GM21515 (cell line): Measurements from ENCODE around the gene TFF1.

ENCODE experiments used
- ATAC-seq: cut with Tn5 transposase; IDR thresholded peaks from one replicate; pipeline ENCODE4 v1.9.1; 2021; ENCODE audit not compliant: unreplicated experiment

Gene TFF1

GRCh38 chr21:42346866-42347600 lies 19.3 kb downstream of the TFF1 start:
- no peak for ATAC-seq

DNA sequence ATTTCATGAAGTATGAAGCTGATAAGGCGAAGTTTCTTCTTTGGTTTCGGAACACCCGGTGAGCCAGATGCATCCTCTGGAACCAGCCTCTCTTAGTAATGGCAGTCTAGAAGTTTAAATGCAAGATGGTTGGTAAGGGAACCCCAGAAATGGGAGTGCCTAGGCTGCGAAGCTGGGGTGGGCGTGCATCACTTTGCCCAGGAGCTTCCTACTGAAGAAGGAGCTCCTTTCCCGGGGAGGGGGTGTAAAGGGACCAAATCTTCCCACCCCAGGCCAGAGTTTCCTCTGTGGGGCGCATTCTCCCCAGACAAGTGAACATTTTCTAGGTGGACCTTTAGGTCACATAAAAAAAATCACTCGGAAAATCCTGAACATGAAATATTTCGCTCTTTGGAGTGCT lies 19.9 kb downstream of the TFF1 start:
- ATAC-seq = no peak

GRCh38 chr21:42344631-42345030 lies 21.7 kb downstream of the TFF1 start:
- no peak for ATAC-seq

- ATAC-seq = no peak
Observed at GRCh38 chr21:42343963-42344510, 22.3 kb downstream of the TFF1 start.

- ATAC-seq = no peak
Observed at GRCh38 chr21:42343556-42343955, 22.8 kb downstream of the TFF1 start.

DNA sequence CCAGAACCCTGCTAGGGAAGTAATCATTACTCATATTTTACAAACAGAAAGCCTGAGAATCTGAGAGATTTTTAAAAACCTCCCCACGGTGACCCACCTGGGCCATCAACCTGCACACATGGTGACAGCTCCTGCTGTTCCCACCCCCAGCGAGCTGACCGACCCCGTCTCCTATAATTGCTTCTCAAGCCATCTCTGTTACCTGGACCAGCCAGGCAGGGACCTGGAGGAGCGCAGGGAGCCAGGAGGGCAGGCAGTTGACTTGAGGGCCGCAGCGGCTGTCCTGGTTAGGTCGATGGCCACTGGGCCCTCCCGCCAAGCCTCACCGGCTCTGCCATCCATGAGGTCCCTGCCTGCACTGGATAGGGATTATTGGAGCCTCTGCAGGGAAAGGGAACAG lies 23.2 kb downstream of the TFF1 start:
- ATAC-seq = no peak

DNA sequence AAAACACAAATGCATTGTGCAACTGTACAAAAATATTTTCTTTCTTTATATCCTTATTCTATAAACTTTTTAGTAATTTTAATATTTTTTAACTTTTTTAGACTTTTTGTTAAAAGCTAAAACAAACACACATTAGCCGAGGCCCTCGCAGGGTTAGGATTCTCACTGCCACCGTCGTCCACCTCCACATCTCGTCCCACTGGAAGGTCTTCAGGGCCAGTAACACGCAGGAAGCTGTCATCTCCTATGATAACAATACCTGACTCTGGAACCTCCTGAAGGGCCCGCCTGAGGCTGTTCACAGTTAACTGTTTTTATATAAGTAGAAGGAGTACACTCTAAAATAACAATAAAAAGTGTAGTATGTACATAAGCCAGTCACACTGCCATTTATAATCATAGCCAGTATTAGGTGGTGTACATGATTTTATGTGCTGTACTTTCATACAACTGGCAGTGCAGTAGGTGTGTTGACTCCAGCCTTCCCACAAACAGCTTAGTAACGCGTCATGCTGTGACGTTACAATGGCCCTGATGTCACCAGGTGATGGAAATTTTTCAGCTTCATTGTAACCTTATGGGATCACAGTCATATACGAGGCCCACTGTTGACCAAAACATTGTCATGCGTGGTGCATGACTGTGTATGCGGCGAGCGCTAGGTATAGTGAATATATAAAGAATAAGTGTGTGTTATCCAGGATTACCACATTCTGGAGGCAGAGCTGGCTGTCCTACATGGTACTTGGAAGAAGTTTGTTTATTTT lies 24.4 kb downstream of the TFF1 start:
- no peak for ATAC-seq

DNA sequence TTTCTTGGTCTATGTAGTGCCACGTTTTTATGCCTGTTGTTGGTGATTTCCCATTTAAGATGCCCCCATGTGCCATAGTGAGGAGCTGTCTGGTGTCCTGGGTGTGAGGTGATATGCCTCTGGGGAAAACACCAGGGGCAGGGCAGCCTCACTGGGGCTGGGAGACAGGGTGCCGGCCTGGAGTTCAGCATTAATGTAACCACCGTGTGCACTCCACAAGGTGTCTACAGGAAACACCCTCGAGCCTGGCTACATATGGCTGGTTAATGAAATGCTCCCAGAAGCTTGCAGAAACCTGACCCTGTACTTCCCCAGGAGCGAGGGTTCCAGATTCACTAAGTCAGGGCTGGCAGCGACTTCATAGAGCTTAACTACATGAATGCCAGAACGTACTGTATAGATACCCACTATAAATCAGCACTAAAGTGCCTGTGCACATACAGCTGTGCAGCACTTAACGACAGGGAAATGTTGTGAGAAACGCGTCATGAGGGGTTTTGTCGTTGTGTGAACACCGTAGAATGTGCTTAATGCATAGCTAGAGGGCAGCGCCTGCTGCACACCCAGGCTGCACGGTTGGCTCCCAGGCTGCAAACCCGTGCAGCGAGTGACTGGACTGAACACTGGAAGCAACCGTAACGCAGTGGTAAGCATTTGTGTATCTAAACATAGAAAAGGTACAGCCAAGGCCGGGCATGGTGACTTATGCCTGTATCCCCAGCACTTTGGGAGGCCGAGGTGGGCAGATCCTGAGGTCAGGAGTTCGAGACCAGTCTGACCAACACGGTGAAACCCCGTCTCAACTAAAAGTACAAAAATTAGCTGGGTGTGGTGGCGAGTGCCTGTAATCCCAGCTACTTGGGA lies 25.9 kb downstream of the TFF1 start:
- ATAC-seq = no peak

GRCh38 chr21:42338729-42339715 lies 27.3 kb downstream of the TFF1 start:
- ATAC-seq = no peak

DNA sequence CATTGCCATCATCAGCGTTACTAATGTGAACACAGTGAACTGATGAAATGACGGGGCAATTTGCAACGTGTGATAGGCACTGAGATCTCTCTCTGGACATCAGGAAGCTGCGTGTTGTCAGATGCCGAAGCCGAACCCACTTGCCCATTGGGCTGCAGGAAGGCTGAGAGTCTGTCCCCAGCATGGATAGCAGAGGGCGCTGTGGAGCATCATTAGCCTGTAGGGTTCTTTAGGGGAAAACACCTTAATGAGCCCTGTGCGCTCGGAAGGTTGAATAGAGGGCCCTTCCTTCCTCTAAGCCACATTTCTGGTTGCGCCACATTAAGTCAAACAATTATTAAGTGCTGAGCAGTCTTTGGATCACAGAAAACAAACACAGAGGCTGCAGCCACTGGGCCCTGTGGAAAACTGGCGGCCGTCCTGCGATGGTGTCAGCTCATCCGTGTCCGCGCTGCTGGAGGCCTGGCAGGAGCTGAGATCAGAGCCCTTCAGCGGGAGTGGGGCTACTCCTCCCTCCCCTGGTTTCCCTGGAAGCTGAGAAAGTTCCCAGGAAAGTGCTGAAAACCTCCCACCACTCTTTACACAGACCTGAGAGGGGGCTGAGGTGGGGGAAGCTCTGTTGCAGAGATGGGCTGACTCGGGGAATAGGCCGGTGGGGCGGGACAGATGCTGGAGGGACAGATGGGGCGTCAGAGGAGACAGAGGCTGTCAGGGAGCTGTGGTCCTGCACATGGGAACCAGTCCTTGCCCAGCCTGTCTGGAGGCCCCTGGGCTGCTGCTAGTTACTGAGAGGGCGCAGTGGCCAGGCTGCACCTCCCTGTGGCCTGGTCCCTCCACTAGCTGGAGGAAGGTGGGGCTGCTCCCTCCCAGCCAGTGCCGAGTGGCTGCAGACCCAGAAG lies 28.3 kb downstream of the TFF1 start:
- ATAC-seq = no peak

DNA sequence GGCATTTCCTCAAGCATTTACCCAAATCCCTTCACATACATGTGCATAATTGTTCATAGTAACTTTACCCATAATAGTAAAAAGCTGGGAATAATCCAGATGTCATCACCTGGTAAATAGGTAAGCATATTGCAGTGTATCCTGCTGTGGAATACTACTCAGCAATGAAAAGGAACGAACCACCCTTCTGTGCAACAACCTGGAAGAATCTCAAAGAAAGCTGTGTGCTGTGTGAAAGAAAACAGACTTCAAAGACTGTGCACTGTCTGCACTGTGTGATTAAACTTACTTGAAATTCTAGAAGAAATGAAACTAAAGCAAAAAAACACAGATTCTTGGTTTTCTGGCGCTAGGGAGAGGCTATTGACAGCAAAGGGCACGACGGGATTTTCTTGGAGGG lies 29.1 kb downstream of the TFF1 start:
- ATAC-seq = no peak

DNA sequence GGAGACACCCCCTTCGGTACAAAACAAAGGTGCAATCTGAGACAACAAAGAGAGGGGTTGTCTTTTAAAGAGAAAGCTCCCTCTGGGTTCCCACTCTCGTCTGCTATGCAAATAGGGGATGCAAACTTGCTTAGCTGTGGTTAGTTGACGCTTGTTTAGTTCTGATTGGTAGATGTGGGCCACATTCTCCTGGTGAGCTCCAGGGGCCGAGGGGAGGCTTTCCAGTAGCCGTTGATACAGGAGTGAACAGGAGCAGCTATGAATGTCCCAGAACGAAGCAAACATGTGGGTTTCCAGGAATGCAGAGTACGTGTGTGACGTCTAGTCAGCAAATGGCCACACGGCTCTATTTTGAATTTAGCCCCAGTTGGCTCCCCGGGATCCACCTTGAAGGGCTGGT lies 30.3 kb downstream of the TFF1 start:
- ATAC-seq = no peak

DNA sequence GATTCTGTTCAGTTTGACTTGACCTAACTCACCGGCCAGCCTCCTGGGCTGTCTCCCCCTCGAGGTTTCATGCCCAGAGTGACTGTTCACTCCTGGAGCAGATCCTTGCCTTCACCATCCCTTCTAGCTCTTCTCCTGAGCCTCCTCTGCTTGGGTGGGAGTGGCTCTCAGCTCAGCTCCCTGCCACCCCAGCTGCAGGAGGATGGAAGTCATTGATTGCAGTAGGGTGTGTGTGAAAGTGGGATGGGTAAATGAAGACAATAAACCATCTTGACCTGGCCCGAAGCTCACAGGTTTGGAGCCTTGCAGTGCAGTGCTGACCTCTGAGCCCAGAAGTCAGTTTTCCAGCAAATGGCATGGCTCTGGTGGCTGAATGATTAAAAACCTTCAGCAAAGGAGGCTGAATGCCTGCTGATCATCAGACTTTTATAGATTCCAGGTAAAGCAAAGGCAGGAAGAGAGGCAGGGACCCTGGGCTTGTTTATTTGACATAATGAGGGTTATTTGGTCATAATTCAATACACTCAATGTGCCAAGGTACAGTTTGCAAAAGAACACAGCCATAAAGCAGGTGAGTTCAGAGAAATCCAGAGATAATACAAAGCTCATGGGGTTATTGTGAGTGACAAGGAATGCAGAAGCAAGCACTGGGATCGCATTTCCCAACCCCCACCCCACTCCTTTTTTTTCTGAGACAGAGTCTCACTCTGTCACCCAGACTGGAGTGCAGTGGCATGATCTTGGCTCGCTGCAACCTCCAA lies 33.6 kb downstream of the TFF1 start:
- no peak for ATAC-seq

DNA sequence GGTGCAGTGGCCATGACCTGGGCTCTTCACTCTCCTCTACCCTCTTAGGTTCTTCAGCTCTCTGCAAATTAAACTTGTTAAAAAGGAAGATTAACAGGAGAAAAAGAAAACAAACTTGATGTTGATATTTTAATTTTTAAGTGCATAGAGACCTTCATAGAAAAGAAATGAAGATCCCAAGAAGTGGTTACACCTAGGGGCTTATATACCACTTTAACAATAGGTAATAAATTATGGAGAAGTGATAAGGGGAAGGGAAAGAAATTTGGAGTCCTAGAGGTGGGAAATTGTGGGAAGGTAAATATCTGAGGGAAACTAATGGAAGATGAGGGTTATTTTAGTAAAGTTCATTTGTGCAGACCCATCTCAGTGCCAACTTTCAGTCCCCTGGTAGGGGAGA lies 34.7 kb downstream of the TFF1 start:
- ATAC-seq = no peak

GRCh38 chr21:42330380-42331371 lies 35.7 kb downstream of the TFF1 start:
- no peak for ATAC-seq

DNA sequence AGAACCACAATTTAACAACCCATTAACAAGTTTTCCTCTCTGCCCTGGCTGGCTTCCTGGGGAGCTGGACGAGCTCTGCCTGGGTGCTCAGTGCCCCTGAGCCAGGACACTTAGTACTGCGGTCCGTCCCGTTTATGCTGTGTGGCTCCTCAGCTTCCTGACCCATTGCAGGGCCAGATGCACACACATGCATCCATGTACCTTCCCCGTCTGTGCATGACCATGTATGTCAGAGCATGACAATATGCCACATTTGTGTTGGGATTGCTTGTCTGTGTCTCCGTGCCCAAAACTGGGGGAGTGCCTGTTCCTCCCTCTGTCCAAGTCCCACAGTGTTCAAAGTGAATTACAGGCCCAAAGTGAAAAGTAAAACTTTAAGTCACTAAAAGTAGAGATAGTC lies 41.4 kb downstream of the TFF1 start:
- no peak for ATAC-seq

DNA sequence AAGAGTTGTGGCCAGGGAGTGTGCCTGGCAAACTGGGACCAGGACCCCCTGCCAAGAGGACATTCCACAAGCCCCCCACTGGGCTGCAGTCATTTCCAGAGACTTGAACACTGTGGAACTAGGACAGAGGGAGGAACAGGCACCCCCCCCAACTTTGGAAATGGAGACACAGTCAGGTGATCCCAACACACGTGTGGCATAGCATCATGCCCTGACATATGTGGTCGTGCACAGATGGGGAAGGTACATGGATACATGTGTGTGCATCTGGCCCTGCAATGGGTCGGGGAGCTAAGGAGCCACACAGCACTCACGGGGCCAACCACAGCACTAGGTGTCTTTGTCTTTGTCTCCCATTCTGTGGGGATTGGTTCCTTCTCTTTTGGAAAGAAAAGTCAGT lies 44.5 kb downstream of the TFF1 start:
- no peak for ATAC-seq
